B cell (primary cell): ENCODE data around the gene PTGDR2.

ENCODE experiments used
- CTCF ChIP-seq: fragments of 200-600 bp; IDR thresholded peaks from one replicate; pipeline ENCODE4 v1.8.0; 2022; ENCODE audit warnings: antibody characterized with exemption, mild to moderate bottlenecking
- EZH2 ChIP-seq: IDR thresholded peaks from 2 replicates; pipeline ENCODE4 v1.6.1; 2012; ENCODE audit warnings: borderline replicate concordance, low read depth, mild to moderate bottlenecking, moderate library complexity, low read length; ENCODE audit not compliant: insufficient read depth, poor library complexity, severe bottlenecking

- TF ChIP-seq CTCF (no peak), EZH2 (no peak)
These were observed 41.6 kb downstream of the PTGDR2 start for GRCh38 chr11:60814112-60814511.
